ENCODE measurements around the gene FGD2.

DNA sequence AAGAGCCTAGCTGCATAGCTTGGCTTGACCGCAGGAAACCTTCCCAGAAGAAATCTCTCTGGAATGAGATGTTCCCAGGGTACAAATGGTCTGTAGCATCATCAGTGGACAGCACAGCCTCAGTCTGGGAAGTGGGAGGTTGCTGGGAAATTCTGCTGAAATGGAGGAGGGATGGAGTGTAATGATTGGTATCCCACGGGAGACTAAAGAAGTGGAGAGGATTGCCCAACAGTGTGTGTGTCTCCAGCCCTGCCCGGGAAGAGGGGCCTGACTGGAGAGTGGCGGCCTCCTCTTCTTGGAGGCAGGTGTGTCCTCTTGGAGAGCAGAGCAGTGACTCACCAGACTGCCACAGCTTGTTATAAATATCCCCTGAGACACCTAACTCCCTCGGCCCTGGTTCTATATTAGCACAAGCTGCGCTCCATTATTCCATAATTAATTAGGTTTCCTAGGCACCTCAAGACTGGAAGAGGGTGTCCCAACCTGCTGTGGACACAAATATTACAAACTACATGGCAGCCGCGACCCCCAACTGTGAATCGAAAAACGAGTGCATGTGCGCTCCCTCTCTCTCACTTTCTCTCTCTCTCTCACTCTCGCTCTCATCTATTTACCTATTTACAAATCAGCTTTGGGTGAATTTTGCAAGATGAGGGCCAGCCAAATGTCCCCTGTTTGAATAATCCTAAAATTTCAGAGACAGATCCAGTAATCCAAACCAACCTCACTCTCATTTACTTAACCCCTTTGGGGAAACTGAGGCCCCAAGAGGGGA, 68.8 kb downstream of the FGD2 start:
- TF ChIP-seq ZNF747 (tag by site-specific recombination; IDR thresholded peaks at IDR 0.05) = no peak
- TF ChIP-seq CTCF (tag by site-specific recombination; IDR thresholded peaks at IDR 0.05) = no peak
- no peak for TF ChIP-seq YY1 (tag by site-specific recombination; IDR thresholded peaks at IDR 0.05)
- no peak for TF ChIP-seq ZNF239 (tag by site-specific recombination; IDR thresholded peaks at IDR 0.05)
- TF ChIP-seq, protein P1, sequence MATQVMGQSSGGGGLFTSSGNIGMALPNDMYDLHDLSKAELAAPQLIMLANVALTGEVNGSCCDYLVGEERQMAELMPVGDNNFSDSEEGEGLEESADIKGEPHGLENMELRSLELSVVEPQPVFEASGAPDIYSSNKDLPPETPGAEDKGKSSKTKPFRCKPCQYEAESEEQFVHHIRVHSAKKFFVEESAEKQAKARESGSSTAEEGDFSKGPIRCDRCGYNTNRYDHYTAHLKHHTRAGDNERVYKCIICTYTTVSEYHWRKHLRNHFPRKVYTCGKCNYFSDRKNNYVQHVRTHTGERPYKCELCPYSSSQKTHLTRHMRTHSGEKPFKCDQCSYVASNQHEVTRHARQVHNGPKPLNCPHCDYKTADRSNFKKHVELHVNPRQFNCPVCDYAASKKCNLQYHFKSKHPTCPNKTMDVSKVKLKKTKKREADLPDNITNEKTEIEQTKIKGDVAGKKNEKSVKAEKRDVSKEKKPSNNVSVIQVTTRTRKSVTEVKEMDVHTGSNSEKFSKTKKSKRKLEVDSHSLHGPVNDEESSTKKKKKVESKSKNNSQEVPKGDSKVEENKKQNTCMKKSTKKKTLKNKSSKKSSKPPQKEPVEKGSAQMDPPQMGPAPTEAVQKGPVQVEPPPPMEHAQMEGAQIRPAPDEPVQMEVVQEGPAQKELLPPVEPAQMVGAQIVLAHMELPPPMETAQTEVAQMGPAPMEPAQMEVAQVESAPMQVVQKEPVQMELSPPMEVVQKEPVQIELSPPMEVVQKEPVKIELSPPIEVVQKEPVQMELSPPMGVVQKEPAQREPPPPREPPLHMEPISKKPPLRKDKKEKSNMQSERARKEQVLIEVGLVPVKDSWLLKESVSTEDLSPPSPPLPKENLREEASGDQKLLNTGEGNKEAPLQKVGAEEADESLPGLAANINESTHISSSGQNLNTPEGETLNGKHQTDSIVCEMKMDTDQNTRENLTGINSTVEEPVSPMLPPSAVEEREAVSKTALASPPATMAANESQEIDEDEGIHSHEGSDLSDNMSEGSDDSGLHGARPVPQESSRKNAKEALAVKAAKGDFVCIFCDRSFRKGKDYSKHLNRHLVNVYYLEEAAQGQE (tag by site-specific recombination; IDR thresholded peaks at IDR 0.05) = no peak
- TF ChIP-seq ZNF138 (tag by site-specific recombination; IDR thresholded peaks at IDR 0.05; ENCODE audit: borderline replicate concordance) = no peak
- TF ChIP-seq ZNF639 (tag by site-specific recombination; IDR thresholded peaks at IDR 0.05) = no peak
- TF ChIP-seq ZNF600 (tag by site-specific recombination; IDR thresholded peaks at IDR 0.05) = no peak
- no peak for TF ChIP-seq ZNF248 (tag by site-specific recombination; IDR thresholded peaks at IDR 0.05)

All from HEK293 (cell line).